Skin epidermis (tissue), 12 donors: Measurements from ENCODE around the gene C11orf21.
"Not testable (repeated sequence)": the region's sequence is repeated elsewhere in the genome, so short reads cannot be mapped to it uniquely, and the experiment has no call there.

Source experiments
- H3K27ac ChIP-seq, 21 experiments: fragments of 200-600 bp; sonication (generic) in 11 of 21; one replicate each; pipeline ENCODE4 v1.5.0; 2020; ENCODE audit warnings: mild to moderate bottlenecking in 3 of 21, inconsistent platforms in 2 of 21, moderate library complexity in 2 of 21
- H3K4me3 ChIP-seq, 7 experiments: fragments of 200-600 bp; sonication (generic) in 2 of 7; one replicate each; pipeline ENCODE4 v1.5.0; 2020; ENCODE audit warnings: inconsistent platforms in 2 of 7, mild to moderate bottlenecking in 2 of 7, moderate library complexity in 1 of 7

The C11orf21 gene

DNA sequence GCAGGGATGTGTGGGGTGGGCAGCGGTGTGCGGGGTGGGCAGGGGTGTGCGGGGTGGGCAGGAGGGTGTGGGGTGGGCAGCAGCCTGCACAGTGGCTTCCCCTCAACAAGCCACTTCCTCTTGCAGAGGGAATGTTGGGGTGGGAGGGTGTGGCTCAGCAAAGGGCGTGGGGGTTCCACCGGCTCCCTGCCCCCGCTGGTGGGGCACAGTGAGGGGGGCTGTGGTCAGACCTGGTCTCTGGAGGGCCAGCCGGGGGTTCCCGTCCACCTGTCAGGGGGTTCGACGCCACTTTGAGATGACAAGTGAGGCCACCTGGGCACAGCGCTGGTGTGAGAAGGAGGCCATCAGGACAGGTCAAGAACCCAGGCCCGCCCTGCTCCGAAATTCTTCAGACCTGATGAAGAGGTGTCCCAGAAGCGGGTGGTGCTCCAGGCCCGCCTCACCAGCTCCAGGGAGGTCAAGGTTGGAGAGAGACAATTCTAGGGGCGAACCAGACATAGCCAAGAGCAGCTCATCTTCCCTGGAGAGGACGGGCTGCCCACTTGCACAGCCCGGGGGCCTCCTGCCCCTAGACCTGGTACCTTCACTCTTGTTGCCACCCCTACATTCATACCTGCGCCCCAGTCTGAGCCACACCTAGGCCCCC, 1.3 kb downstream of the C11orf21 start:
- peak overlapping the region in 13 of 21 experiments; percentile 39 to 93 (median 79) for H3K27ac ChIP-seq
- peak overlapping the region in 6 of 7 experiments; percentile 4 to 28 (median 22) for H3K4me3 ChIP-seq

DNA sequence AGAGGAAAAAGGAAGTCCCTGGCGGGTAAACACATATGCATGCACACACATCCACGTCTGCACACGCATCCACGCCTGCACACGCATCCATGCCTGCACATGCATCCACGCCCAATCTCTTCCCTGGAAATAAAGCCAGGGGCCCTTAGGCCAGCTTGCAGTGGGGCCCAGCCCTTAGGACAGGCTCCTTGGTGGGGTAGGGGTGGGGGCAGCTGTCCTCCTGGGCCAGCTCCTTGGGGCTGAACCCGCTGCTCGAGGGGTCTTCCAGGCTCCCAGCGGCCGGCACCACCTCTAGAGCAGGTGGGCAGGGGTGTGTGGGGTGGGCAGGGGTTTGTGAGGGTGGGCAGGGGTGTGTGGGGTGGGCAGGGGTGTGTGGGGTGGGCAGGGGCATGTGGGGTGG, 1.9 kb downstream of the C11orf21 start:
- Histone ChIP-seq H3K4me3 (no peak overlapping the region), H3K27ac (peak overlapping the region in 3 of 21 experiments; percentile 11 to 93 (median 65))

DNA sequence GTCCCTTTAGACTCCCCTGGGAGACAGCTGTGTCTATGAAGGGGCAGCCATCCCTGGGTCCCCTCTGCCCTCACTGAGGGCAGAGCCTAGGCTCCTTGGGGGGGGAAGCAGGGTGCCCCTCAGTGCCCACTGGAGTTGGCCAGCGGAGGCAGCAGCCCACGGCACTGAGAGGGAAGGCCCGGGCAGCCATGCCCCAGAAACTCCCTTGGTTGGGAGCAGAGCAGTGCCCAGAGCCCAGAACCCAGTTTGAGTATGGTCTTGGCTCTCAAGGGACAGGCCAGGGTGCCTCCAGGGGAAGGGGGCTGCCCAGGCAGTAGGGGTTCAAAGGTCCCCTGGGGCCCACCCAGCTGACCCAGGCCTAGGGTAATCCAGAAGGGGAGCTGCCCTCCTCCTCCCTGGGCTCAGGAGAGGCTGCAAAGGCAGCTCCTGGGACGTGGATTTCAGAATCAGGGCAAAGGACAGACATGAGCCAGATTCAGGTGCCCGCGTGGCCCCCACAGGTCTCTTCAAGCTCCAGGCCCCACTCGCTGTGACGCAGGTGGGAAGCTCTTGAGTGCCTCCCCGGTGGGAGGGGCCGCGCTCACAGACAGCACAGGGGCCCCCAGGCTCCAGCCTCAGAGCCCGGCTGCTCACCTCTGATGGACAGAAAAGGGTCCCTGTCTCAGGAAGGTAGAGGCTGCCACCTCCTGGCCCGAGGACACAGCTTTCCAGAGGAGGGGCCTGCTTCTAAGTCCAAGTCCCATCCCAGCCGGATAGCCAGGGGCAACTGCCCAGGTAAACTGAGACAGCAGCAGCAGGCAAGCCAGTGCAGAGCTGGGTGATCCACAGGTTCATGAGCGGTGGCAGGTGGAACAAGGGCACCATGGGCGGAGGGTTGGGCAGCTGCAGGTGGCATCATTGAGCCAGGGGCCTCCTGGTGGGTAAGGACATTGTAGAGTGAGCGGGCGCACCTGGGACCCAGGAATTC, 2.6 kb downstream of the C11orf21 start:
- peak overlapping the region in 3 of 21 experiments; percentile 11 to 65 (median 29) for H3K27ac ChIP-seq
- no peak overlapping the region for H3K4me3 ChIP-seq

DNA sequence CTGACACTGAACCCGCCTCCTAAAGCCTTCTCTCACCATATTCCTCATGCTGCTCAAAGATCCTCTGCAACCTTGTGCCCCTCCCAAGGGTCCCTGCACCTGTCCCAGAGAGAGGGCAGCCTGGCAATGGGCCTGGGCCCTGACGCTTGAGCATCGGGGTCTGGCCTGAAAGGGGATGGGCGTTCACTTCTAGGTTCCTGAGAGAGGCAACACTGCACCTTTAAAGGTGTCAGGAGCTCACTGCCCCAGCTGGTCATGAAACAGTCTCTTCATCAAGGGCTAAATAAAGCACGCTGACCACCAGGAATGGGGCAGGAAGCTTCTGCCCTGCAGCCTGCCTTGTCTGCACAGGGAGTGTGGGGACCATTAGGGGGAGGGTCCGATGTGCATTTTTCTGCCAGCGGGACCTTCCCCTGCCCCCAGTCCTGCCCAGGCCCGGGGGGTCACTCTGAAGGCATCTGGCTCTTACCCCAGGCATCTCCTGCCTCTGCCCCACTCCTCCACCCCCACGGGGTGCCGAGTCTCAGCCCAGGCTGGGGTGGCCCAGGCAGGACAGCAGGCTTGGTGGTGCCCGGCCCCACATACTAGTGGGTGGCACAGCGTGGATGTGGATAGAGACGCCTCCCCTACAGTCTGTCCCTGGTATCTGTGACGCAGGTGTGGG, 3.5 kb downstream of the C11orf21 start:
- H3K27ac ChIP-seq = no peak overlapping the region
- H3K4me3 ChIP-seq = no peak overlapping the region

DNA sequence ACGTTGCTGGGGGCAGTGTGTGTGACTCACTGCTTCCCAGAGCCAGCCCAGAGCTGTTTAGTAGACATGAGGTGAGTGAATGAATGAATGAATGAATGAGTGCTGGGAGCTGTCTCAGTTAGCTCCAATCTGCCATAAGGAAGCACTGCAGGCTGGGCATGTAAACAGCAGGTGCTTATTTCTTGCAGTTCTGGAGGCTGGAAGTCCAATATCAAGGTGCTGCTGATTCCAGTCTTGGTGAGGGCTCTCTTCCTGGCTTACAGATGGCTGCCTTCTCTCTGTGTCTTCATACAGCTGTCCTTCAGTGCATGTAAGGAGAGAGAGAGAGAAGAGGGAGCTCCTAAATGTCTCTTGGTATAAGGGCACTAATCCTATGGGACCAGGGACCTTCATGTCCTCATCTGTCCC, 4.1 kb downstream of the C11orf21 start:
- H3K4me3 ChIP-seq = no peak overlapping the region
- H3K27ac ChIP-seq = no peak overlapping the region

DNA sequence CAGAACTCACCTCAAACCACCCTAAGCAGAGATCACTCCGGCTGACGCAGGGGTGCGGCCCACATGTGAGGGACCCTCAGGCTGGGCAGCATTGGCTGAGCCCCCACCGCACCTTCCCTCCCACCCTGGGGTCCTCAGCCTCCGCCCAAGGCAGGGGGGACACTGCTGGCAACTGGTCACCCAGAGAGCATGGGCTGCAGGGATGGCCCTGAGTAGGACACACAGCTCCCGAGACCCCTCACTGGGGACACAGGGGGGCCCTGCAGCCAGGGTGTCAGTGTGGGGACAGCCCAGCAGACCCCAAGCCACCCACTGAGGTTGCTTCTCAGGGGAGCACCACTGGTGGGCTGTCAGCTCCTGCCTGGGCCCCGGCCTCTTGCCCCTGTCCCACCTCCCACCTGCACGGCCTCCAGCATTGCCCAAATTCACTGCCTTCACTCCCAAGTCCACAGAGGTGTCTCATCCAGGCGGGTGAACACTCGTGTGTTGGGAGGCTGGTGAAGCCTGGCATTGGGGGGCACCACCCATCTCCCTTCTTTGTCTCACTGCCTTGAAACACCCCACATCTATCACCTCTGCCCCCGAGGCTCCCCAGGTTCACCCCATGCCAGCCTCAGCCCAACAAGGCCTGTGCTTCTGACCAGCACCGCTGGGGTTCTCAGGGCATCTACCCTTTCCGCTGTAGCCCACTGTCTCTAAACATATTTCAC, 4.7 kb downstream of the C11orf21 start:
- H3K27ac ChIP-seq = no peak overlapping the region
- no peak overlapping the region for H3K4me3 ChIP-seq

DNA sequence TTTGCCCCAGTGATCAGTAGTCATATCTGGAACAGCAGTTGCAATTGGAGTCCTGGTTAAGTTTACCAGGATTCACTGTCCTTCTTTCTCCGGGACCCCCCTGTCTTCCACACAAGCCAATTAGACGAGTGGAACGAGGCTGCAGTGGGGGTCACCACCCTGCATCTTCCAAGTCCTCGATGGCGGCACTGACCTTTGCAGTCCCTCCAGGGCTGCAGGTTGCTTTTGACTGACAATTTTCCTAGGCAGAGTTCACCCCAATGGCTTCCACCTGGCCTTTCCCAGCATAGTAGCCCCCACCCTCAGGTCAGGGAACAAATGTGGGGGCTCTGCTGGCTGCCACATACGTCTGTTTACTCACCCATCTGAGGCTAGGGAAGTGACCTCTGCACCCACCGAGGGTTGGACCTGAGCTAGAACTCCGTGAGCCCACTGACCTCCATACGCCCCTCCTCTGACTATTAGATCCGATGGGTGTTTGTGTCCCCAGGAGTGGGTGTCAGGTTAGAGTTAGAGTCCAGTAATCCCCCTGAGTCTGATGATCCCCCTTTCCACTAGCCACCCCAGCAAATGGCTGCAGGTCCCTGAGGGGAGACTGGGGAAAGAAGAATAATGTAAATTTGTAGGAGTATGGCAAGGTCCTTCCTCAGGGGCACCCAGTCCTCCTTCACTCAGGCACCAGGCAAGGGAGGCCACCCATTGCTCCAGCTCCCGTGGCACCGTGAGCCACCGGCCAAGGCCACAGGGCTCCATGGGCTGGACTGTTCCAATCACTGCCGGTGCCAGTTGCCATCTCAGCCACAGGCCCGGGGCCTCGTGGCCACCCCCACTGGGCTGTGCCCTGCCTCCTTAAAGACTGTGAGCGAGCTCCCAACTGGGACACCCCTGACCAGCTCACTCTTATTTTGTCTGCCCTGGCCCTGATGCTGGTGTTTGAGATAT, 5.5 kb downstream of the C11orf21 start:
- Histone ChIP-seq H3K27ac (no peak overlapping the region), H3K4me3 (no peak overlapping the region)

DNA sequence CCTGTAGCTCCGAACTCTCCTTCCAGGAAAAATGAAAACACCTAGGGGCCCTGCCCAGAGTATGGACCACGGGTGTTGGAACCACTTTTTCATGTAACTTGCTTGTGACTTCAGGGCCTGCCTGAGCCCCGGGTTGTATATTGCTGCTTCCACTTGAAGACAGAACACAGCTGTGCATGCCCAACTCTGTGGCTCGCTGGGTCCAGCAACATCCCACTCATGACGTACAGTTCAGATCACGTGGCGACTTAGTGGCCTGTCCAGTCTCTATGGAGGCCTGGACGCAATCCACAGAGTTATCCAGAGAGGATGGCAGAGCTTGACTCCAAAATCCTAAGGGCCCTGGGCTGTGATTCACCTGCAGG, 6.8 kb downstream of the C11orf21 start:
- no peak overlapping the region for H3K27ac ChIP-seq
- H3K4me3 ChIP-seq = no peak overlapping the region

DNA sequence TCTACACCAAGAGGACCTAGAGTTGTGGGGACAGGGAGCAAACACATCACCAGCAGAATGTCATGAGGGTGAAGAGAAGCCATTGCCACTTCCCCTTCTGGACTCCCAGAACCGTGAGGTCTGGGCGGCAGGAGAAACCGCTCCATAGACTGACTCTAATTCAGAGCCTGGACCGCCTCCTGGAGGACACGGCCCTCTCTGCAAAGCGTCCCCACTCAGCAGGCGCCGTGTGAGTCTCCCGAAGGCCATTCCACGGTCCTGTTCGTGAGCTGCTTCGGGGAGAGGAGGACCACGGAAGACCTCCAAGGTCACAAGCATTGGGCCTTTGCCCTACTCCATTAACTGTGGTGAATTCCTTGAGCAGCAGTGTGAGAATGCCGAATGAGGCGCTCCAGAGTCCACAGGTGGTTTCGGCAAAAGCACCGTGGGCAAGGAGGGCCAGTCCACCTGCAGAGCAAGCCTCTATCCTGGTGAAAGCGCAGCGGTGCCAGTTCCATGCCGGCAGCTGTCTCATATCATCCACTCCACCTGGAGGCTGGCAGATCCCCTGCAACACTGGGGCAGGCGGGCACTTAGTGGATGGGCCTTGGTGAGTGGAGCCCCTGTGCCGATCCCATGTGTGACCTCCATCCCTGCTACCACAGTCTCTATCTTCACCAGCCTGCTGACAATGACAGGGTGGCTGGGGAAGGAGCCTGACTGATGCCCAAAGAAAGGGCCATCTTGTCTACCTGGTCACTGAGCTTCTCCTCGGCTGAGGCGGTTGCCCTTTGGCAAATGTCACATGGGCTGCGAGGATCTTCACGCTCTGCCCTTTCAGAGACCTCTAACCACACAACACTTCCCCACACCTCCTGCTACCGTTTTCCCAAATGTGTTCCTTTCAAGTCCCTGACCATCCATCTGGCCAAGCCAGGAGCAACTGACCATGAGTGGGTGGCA, 7.5 kb downstream of the C11orf21 start:
- H3K4me3 ChIP-seq = no peak overlapping the region
- no peak overlapping the region for H3K27ac ChIP-seq

DNA sequence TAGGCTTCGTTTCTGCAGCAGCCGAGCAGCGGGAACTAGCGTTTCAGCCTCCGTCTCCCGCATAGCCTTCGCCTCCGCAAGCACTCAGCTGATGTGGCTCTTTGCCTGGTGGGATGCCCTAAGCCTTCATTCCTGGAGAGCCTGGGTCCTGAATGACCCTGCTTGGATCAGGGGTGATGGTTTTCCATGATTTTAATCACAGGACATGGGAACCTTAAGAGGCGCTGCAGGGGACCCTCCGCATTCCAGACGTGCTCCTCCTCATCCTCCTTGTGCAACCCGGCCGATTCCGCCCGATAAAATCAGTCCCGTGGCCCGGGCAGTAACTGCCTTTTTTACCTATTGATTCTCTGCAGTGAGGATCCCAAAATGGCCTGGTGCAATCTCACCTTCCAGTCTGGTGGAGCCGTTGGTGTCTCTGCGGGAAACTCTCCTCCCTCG, 8.2 kb downstream of the C11orf21 start:
- H3K4me3 ChIP-seq = no peak overlapping the region
- no peak overlapping the region for H3K27ac ChIP-seq

DNA sequence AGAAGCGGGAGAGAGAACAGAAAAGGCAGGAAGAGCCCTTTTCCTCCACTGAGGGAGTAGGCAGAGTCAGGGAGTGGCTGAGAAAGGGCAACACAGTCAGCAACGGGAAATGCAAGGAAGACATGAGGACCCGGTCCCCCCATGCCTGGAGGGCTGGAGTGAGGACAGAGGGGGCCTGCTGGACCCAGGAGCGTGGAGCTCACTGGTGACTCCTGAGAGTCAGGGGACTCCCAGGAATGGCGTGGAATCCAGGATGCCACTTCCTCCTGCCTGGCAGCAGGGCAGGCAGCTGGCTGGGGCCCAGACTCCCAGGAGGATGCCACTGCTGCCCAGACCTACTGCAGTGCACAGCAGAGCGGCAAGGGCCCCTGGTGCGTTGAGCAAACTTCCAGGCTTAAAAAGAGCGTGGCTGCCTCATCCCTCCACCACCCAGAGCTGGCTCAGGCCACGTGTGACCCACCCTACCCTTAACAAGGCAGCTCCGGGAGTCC, 11.3 kb downstream of the C11orf21 start:
- Histone ChIP-seq H3K27ac (no peak overlapping the region), H3K4me3 (no peak overlapping the region)

DNA sequence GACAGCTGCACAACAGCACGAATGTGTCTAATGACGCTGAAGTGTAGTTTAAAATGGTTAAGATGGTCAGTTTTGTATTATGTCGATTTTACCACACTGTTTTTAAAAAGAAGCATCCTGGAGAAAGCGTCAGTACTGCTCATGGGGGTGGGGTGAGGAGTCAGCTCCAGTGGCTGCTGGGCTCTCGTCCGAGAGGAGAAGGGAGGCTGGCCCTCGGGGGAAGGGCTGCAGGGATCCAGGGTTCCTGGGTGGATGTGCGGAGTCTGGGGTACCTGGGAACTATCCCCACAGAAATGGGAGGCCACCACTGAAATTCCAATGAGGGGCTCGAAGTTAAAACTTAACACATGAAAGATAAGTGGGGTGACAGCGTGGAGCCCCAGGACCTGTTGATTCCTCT, 11.9 kb downstream of the C11orf21 start:
- Histone ChIP-seq H3K27ac (no peak overlapping the region), H3K4me3 (no peak overlapping the region)

DNA sequence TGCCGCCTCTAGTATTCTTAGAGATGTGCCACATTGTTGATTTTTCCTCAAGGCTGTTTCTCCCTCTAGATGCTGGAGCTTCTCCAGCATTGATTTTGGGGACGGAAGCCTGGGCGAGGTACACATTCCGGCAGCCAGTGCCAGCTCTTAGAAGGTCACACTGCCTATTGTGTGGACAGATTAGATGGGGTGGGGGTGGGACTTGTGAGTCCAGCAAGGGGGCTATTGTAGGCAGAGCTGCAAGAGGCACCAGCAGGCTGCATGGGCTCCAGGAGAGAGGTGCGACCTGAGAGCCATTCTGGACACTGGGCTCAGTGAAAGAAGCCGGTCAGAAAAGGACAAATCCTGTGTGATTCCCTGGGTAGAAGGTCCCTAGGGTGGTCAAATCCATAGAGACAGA, 12.4 kb downstream of the C11orf21 start:
- Histone ChIP-seq H3K27ac (no peak overlapping the region), H3K4me3 (no peak overlapping the region)

DNA sequence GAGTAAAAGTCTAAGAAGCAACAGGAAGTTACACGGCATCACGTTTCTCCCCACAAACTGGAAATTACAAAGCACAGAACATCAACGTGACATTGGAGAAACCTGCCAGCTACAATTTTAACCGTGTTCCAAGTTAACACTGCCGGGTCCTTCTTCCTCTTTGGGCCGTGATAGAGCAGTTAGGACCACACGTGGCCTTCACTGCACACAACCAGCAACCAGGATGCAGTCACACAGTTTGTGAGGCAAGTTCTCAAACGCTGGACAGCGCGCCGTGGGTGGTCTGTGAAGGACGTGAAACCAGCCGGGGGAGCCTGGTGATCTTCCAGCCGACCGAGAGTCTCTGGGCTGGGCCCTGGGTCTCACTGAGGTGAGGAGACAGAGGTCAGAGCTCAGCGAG, 14.6 kb downstream of the C11orf21 start:
- no peak overlapping the region for H3K4me3 ChIP-seq
- H3K27ac ChIP-seq = no peak overlapping the region

DNA sequence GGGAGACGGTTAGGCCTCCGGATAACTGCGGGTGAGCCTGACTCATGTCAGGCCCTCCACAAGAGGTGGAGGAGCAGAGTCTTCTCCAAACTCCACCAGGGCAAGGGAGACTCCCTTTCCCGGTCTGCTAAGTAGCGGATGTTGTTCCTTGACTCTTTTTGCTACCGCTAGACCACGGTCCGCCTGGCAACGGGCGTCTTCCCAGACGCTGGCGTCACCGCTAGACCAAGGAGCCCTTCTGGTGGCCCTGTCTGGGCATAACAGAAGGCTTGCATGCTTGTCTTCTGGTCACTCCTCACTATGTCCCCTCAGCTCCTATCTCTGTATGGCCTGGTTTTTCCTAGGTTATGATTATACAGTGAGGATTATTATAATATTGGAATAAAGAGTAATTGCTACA, 15.4 kb downstream of the C11orf21 start:
- H3K27ac ChIP-seq, H3K4me3 ChIP-seq: not testable (repeated sequence)

DNA sequence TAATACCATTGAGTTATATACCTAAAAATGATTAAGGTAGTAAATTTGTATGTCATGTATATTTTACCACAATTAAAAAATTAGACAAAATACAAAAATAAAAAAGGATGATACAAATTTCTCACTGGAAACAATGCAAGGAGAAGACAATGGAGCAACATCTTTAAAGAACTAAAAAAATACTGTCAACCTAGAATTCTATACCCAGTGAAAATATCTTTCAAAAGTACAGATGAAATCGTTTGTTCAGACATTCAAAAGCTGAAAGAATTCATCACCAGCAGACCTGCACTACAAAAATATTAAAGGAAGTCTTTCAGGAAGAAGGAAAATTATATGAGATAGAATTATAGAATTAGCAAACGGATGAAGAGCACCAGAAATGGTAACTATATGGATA, 21.5 kb downstream of the C11orf21 start:
- no peak overlapping the region for H3K4me3 ChIP-seq
- no peak overlapping the region for H3K27ac ChIP-seq

DNA sequence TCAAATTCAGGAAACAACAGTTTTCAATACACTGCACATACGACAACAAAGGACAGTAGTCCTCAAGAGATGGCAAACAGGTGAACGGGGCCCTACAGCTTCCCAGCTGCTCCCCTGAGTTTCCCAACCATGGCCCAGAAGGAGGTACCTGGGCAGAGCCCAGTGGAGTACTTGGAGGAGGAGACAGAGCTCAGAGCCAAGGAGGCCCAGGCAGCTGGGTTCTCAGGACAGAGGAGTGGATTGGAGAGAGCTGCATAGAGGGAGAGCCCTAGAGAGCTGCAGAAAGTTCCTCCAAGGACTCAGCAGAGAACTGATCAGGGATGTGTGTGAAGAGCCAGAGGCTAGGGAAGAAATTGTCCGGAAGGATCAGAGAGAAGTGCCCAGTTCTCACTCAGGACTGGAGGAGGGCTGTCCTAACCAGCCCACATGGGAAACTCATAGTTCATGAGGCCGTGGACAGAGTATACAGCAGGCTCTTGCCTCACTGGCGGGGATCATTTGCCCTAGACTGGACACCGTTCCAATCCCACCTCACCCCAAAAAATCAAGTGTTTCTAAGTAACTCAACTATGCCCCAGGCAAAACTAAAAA, 23.7 kb downstream of the C11orf21 start:
- no peak overlapping the region for H3K4me3 ChIP-seq
- H3K27ac ChIP-seq = no peak overlapping the region
